Uterus (tissue), 4 donors: ENCODE results near the gene MICAL3. TPM values are rescaled to one million over a fixed set of nuclear protein-coding genes. Genes with fewer than 3 reads are reported as not detected.

Experiments
- DNase-seq, 2 donors: peaks; one replicate each; pipeline ENCODE4 v3.0.0-alpha.2; 2019 to 2020
- H3K27ac ChIP-seq, 2 donors: fragments of 200-600 bp; sonication (generic); 1 replicate in 1 of 2; 2 replicates in 1 of 2; pipeline ENCODE4 v1.5.1; 2016 to 2018
- H3K27me3 ChIP-seq, 2 donors: fragments of 200-600 bp; sonication (generic); one replicate each; pipeline ENCODE4 v1.5.1; 2018 to 2019; ENCODE audit warnings: control low read depth in 1 of 2
- H3K36me3 ChIP-seq, 2 donors: fragments of 200-600 bp; sonication (generic); one replicate each; pipeline ENCODE4 v1.5.1; 2019; ENCODE audit warnings: control low read depth in 1 of 2
- H3K4me1 ChIP-seq, 2 donors: fragments of 200-600 bp; sonication (generic); one replicate each; pipeline ENCODE4 v1.5.1; 2018 to 2019; ENCODE audit warnings: control low read depth in 1 of 2
- H3K4me3 ChIP-seq, 2 donors: fragments of 200-600 bp; sonication (generic); 1 replicate in 1 of 2; 2 replicates in 1 of 2; pipeline ENCODE4 v1.5.1; 2018 to 2019; ENCODE audit warnings: mild to moderate bottlenecking in 1 of 2
- H3K9me3 ChIP-seq, 2 donors: fragments of 200-600 bp; sonication (generic); one replicate each; pipeline ENCODE4 v1.5.1; 2019; ENCODE audit warnings: control low read depth in 1 of 2
- CTCF ChIP-seq, 4 experiments: fragments of 200-600 bp in 2 of 4; fragments of 450-650 bp in 2 of 4; sonication (generic) in 2 of 4; IDR thresholded peaks; one replicate each; pipeline ENCODE4 v1.5.1; 2016 to 2019; ENCODE audit warnings: antibody characterized with exemption in 4 of 4, mild to moderate bottlenecking in 2 of 4, moderate library complexity in 1 of 4
- POLR2A ChIP-seq, 2 donors: fragments of 450-650 bp; IDR thresholded peaks; one replicate each; pipeline ENCODE4 v1.6.1; 2016; ENCODE audit warnings: antibody characterized with exemption in 2 of 2, mild to moderate bottlenecking in 1 of 2, moderate library complexity in 1 of 2
- intact Hi-C: fragments of 100-400 bp; cut with DNase I; formaldehyde crosslinking; loops from one replicate; pipeline ENCODE4 v1.15.1; 2023; ENCODE audit warnings: low total_unique reads
- total RNA-seq, 4 donors: library from RNA; depleted of rRNA in 3 of 4; stranded (reverse); fragments of >200 nt in 3 of 4; gene quantifications; one replicate each; pipeline versions ENCODE4 v1.1.0 to v1.2.4, GENCODE V29; 2014 to 2023
- donor health status: DM: yes; HTN: yes; CAD: no.

Gene MICAL3
- total RNA-seq, 4 donors from 2014 or later = 13.5 to 167 (median 47.2) TPM

GRCh38 chr22:17974087-17974486 is 50.3 kb downstream of the MICAL3 start:
- Histone ChIP-seq H3K27me3 (no peaks in the 10 kb centered on the region), H3K27ac (no peak overlapping the region), H3K36me3 (no peaks in the 10 kb centered on the region), H3K4me3 (no peak overlapping the region), H3K4me1 (peaks cover 0 to 13% of the 10 kb centered on the region in 2 donors), H3K9me3 (no peaks in the 10 kb centered on the region)
- intact Hi-C loops = no loop called here
- no peak for DNase-seq
- TF ChIP-seq CTCF (IDR thresholded peaks at IDR 0.05) (no peak), POLR2A (IDR thresholded peaks at IDR 0.05) (no peak)

- DNase-seq = no peak
- H3K27me3 ChIP-seq = no peaks in the 10 kb centered on the region
- no peak for TF ChIP-seq POLR2A (IDR thresholded peaks at IDR 0.05)
- TF ChIP-seq CTCF (IDR thresholded peaks at IDR 0.05) = no peak
- intact Hi-C loops = no loop called here
- H3K4me1 ChIP-seq = peaks cover 0 to 13% of the 10 kb centered on the region in 2 donors
- H3K9me3 ChIP-seq = no peaks in the 10 kb centered on the region
- H3K4me3 ChIP-seq = no peak overlapping the region
- H3K27ac ChIP-seq = no peak overlapping the region
- no peaks in the 10 kb centered on the region for H3K36me3 ChIP-seq
Observed at GRCh38 chr22:17973217-17973616, 51.1 kb downstream of the MICAL3 start.

GRCh38 chr22:17972385-17973191 is 51.8 kb downstream of the MICAL3 start:
- TF ChIP-seq CTCF (IDR thresholded peaks at IDR 0.05) = no peak
- TF ChIP-seq POLR2A (IDR thresholded peaks at IDR 0.05) = no peak
- intact Hi-C loops = no loop called here
- peak in 1 of 2 donors; percentile 31 for DNase-seq
- Histone ChIP-seq H3K27me3 (no peaks in the 10 kb centered on the region), H3K9me3 (no peaks in the 10 kb centered on the region), H3K27ac (peak overlapping the region; percentile 37 to 58), H3K4me3 (no peak overlapping the region), H3K4me1 (peaks cover 0 to 13% of the 10 kb centered on the region in 2 donors), H3K36me3 (no peaks in the 10 kb centered on the region)

GRCh38 chr22:17971711-17972110 is 52.6 kb downstream of the MICAL3 start:
- Histone ChIP-seq H3K27me3 (no peaks in the 10 kb centered on the region), H3K4me3 (no peak overlapping the region), H3K4me1 (peaks cover 0 to 13% of the 10 kb centered on the region in 2 donors), H3K9me3 (no peaks in the 10 kb centered on the region), H3K36me3 (no peaks in the 10 kb centered on the region), H3K27ac (no peak overlapping the region)
- DNase-seq = no peak
- intact Hi-C loops = no loop called here
- TF ChIP-seq CTCF (IDR thresholded peaks at IDR 0.05) (no peak), POLR2A (IDR thresholded peaks at IDR 0.05) (no peak)

GRCh38 chr22:17970201-17970708 is 54.1 kb downstream of the MICAL3 start:
- Histone ChIP-seq H3K27me3 (no peaks in the 10 kb centered on the region), H3K27ac (peak overlapping the region in 1 of 2 donors; percentile 22), H3K4me1 (peaks cover 0 to 13% of the 10 kb centered on the region in 2 donors), H3K9me3 (no peaks in the 10 kb centered on the region), H3K36me3 (no peaks in the 10 kb centered on the region), H3K4me3 (no peak overlapping the region)
- intact Hi-C loops = no loop called here
- DNase-seq = no peak
- TF ChIP-seq POLR2A (IDR thresholded peaks at IDR 0.05) (no peak), CTCF (IDR thresholded peaks at IDR 0.05) (no peak)
